ENCODE data around the gene PRKCD.

DNA sequence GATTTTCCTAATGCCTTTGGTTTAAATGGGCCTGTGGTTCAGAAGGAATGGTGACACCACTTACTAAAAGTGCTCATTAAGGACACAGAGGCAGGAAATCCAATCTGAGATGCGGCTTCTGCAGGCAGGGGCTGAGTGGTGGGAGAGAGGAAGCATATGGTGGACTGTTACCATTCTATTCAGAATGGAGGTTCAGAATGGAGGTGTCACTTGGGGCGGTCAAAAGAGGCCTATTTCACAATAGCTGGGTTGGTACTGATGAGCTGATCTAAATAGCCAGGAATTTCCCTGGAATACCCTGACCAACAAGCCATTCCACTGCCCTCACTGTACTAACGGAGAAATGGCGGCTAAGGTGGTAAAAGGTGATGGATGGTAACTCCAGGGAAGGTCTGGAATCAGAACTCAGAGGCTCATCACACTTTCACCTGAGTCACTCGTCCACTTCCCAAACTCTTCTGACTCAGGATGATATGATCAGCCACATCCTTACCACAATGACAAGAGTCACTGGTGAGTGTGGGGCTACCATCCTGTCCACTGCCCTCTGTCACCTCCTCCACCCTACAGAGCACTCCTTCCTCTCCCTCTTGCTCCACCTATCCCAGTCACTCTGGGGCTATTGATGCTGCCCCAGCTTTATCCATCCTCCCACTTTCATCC is 46.5 kb upstream of the PRKCD start:
- TF ChIP-seq SUZ12 (IDR thresholded peaks at IDR 0.05) (no peak), L3MBTL2 (conservative IDR thresholded peaks at IDR 0.05) (no peak), FOXK2 (IDR thresholded peaks at IDR 0.05) (no peak), TARDBP (IDR thresholded peaks at IDR 0.05) (no peak), FOXM1 (IDR thresholded peaks at IDR 0.05; ENCODE audit: borderline replicate concordance) (no peak), FOXA1 (IDR thresholded peaks at IDR 0.05) (no peak), ELF4 (IDR thresholded peaks at IDR 0.05) (no peak), SP1 (IDR thresholded peaks at IDR 0.05) (no peak), ARNT (IDR thresholded peaks at IDR 0.05) (no peak)
- TF ChIP-seq, protein P1, sequence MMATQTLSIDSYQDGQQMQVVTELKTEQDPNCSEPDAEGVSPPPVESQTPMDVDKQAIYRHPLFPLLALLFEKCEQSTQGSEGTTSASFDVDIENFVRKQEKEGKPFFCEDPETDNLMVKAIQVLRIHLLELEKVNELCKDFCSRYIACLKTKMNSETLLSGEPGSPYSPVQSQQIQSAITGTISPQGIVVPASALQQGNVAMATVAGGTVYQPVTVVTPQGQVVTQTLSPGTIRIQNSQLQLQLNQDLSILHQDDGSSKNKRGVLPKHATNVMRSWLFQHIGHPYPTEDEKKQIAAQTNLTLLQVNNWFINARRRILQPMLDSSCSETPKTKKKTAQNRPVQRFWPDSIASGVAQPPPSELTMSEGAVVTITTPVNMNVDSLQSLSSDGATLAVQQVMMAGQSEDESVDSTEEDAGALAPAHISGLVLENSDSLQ (IDR thresholded peaks at IDR 0.05) = no peak
